OCI-LY7 (cell line): ENCODE results near the gene FSD1L.

Experiments
- CTCF ChIP-seq: fragments of 200-600 bp; sonication (generic); conservative IDR thresholded peaks from 2 replicates; pipeline ENCODE4 v1.5.1; 2014; ENCODE audit warnings: mild to moderate bottlenecking, antibody characterized with exemption, low read length, moderate library complexity, mixed read lengths
- EZH2phosphoT487 ChIP-seq: fragments of 200-600 bp; sonication (generic); IDR thresholded peaks from 2 replicates; pipeline ENCODE4 v1.6.1; 2018; ENCODE audit warnings: low read depth, borderline replicate concordance, mild to moderate bottlenecking, mixed run types, antibody characterized with exemption, low read length, moderate library complexity, mixed read lengths

GRCh38 chr9:105500108-105500766 is 52.4 kb downstream of the FSD1L start:
- TF ChIP-seq CTCF (no peak), EZH2phosphoT487 (no peak)
